Suprapubic skin (tissue), 3 donors: ENCODE data around the gene KPNA2.

ENCODE experiments used
- CTCF ChIP-seq, 2 donors: fragments of 200-600 bp in 1 of 2; fragments of 450-650 bp in 1 of 2; sonication (generic) in 1 of 2; IDR thresholded peaks; one replicate each; pipeline ENCODE4 v1.5.1; 2016 to 2019; ENCODE audit warnings: antibody characterized with exemption in 2 of 2, mild to moderate bottlenecking in 1 of 2, moderate library complexity in 1 of 2
- POLR2AphosphoS5 ChIP-seq, 3 donors: sonication (generic); formaldehyde crosslinking; IDR thresholded peaks; one replicate each; pipeline ENCODE4 v1.6.1; 2017; ENCODE audit warnings: antibody characterized with exemption in 3 of 3

- TF ChIP-seq POLR2AphosphoS5 (IDR thresholded peaks at IDR 0.05) (no peak), CTCF (IDR thresholded peaks at IDR 0.05) (no peak)
Observed at GRCh38 chr17:68096111-68096510, 60.6 kb downstream of the KPNA2 start.
